ELR (cell line): ENCODE data around the gene CSNK1E.
A peak's percentile ranks its signal among the peaks of the same experiment; 100 is the strongest.

Experiments
- DNase-seq: peaks from one replicate; pipeline ENCODE4 v3.0.0-alpha.2; 2015; ENCODE audit warnings: low read depth

The CSNK1E gene

DNA sequence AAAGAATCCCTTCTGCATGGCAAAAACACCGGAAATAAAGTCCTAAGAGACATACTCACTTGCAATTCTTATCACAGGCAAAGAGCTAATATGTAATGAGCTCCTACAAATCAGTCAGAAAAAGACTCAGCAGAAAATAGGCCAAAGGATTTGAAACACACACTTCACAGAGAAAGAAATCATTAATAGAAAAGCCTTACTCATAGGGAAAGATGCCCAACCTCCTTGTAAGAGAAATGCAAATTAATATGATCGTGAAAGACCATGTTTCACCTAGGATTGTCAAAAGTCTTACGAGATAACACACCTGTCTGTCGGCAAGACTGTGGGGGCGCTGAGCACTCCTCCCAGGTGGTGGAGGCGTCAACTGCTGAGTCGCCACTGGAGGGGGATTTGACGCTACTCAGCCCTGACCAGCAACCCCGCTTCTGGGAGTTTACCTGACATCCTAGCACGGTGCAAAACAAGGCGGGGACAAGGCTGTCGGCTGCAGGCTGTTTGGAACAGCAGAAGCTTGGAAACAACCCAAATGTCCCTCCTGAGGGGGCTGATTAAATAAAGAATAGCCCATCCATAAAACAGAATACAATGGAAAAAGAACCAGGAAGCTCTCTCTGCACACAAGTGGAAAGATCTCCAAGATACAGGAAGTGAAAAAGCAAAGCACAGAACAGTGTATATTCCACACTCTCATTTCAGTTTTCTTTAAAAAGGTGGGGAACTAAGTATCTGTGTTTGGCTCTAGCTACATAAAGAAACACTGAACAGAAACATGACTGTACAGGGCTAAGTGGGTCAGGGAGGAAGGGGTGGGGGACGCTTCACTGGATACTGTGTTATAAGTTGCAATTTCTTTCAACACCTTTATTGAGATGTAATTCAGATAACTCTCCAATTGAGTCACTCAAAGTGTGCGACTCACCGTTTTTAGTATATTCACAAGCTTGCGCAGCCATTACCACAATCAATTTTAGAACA is 11.5 kb downstream of the CSNK1E start:
- peak; percentile 64 for DNase-seq

DNA sequence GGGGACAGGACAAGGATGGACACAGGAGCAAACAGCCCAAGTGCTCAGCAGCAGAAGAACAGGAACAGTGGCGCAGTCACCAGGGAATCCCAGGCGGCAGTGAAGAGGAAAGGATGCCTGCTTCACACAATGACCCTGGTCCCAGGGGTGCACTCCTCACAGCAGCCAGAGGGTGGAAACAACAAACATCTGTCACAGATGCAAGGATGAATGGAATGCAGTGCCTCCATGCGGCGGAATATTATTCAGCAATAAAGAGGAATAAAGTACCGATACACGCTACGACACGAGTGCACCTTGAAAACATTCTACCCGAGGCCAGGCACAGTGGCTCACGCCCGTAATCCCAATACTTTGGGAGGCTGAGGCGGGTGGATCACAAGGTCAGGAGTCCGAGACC is 12.7 kb downstream of the CSNK1E start:
- no peak for DNase-seq

DNA sequence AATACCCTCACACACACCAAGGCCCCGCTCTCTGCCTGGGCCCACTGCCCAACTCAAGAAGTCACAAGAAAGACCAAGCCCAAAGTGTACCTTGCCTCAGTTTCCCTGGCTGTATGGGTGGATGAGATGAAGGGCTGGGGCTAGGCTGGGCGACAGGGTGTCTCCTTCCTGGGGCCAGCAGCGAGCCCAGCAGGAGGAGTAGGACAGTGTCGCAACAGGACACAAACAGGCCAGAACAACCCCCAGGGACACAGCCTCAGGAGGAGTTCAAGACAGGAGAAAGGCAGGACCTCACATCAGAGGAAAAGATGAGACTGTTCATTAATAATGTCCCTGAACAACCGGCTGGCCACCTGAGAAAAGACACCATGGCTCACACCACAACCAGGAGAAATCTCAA is 13.3 kb downstream of the CSNK1E start:
- no peak for DNase-seq

DNA sequence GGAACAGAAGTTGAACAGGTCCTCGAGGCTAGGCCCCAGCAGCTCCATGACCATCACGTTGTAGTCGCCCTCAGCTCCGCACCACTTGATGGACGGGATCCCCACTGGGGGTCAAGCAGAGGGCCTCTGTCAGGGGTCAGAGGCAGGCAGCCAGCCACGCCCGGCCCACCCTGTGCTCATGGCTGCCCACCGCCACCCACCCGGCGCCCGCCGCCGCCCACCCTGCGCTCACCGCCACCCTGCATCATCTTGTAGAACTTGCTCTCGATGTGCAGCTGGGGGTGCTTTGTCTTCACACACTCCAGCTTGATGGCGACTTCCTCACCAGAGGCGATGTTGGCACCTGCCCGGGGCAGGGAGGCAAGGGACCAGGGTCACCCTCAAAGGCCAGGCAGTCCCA is 14.3 kb downstream of the CSNK1E start:
- DNase-seq, result no peak

GRCh38 chr22:38300946-38301345 is 16.3 kb downstream of the CSNK1E start:
- DNase-seq, result no peak

GRCh38 chr22:38300197-38300945 is 16.9 kb downstream of the CSNK1E start:
- DNase-seq, result no peak

DNA sequence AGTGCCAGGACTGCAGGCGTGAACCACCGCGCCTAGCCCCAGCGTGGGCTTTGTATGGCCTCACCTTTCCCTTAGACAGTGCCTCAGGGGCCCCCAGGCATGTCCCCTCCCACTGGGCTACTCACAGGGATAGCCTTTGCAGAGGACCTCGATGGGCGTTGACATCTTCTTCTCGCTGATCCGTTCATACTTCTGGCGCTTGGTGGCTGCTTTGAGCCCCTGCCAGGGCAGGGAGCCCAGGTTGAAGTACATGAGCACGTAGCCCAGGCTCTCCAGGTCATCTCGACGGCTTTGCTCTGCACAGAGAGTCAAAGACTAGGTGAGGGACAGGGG is 17.5 kb downstream of the CSNK1E start:
- no peak for DNase-seq

DNA sequence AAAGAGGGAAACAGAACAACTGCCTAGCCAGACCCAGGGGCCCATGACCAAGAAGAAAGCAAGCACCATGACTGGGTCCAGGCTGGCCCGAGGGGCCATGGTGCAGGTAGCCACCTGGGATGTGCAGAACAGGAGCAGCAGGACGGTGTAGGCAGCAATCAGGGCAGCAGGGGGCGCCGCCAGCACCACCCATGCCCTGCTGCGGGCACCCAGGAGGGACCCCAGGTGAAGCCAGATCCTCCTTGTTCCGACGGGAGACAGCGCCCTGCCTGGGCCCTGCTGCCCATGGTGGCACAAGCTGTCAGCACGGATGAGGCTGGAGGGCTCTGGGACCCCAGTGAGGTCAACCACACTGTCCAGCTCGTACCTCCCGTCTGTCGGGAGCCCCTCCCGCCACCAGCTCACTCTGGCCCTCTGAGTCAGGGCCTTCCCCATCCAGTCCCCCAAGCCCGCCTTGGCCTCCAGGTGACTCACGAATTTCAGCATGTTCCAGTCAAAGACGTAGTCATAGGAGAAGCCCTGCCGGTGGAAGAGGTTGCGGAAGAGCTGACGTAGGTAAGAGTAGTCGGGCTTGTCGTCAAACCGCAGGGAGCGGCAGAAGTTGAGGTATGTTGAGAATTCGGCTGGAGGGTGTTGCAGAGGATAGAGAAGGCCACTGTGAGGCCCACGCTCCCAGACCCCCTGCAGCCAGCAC is 18.8 kb downstream of the CSNK1E start:
- DNase-seq, result peak; percentile 100

GRCh38 chr22:38296372-38296771 is 20.9 kb downstream of the CSNK1E start:
- DNase-seq, result no peak

GRCh38 chr22:38295863-38296262 is 21.4 kb downstream of the CSNK1E start:
- DNase-seq, result no peak

DNA sequence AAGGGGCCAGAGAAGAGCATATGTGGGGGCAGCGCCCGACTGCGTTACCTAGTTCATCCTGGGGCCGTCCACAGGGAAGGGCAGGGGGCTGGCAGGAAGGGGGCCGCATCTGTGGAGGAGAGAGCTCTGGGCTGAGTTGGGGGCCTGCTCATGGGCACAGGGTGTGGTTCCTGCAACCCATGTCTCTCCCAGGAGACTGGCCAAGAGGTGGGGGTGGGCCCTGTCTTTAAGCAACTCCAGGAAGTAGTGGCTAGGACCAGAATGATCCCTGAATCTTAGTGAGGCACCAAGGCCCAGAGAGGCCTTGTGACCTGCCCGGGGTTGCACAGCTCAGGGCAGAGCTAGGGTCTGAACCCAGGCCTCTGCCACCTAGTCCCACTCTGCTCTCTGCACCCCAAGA is 21.9 kb downstream of the CSNK1E start:
- DNase-seq, result no peak

- no peak for DNase-seq
These were observed 23.0 kb downstream of the CSNK1E start for GRCh38 chr22:38294193-38294592.

- no peak for DNase-seq
These were observed 24.5 kb downstream of the CSNK1E start for GRCh38 chr22:38292694-38293093.

DNA sequence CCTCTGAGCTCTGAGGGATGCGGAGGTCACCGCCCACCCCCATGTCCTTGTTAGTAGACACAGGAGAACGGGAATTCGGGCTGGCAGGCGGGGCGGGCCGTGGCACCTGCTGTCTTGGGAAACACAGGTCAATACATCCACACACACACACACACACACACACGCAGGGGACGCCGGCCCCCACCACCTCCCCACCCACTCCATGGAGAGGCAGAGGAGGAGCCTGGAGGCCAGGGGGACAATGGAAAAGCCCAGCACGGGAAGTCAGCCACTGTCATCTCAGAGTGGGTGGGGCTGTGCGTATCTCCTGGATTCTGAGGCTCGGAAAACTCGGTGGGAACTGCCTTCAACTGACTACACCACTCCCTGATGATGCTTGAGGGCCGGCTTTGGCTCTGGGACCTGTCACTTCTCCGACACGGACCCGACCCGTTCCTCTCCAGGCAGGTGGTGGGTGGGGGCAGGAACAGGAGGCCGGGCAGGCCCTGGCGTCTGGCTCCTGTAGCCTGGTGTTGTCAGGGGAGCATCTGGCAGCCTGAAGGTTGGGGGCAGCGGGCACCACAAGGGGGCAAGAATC is 25.9 kb downstream of the CSNK1E start:
- DNase-seq, result no peak

DNA sequence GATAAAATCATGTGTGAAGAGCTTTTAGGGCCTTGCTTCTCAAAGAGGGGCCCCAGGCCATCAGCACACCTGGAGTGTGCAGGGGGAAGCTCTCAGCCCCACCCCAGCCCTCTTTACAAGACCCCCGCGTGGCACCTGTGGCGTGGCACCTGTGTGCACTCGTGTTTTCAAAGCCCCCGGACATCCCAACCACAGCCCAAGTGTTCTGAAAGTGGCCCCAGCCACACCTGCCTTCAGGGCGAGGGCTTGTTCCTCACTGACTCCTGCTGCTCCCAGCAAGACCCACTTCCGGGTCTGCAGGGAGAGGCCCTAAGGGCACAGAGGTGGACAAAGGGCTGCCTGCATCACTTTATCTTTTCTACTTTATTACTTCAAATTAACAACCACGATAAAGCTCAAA is 26.9 kb downstream of the CSNK1E start:
- DNase-seq, result no peak

DNA sequence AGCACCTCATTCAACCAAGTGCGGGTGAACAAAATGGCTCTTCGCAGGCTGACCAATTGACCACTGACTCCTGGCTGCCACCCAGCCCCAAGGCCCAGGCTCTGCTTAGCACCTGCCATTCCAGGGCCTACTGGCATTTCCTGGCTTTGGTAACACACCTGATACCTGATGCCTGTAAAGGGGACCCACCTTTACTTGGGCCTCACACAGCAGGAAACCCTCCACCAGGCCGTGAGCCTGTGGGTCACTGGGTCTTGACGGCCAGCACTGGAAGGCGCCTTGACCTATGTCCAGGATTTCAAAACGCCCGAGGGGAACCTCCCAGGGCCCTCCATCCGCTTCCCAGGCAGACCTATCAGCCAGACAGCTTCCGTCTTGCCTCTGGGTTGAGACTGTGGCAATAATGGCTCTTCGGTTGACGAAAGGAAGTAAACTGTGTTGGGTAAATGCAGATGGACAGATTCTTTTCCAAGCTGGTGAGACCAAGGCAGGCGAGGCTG is 27.6 kb downstream of the CSNK1E start:
- DNase-seq, result no peak

DNA sequence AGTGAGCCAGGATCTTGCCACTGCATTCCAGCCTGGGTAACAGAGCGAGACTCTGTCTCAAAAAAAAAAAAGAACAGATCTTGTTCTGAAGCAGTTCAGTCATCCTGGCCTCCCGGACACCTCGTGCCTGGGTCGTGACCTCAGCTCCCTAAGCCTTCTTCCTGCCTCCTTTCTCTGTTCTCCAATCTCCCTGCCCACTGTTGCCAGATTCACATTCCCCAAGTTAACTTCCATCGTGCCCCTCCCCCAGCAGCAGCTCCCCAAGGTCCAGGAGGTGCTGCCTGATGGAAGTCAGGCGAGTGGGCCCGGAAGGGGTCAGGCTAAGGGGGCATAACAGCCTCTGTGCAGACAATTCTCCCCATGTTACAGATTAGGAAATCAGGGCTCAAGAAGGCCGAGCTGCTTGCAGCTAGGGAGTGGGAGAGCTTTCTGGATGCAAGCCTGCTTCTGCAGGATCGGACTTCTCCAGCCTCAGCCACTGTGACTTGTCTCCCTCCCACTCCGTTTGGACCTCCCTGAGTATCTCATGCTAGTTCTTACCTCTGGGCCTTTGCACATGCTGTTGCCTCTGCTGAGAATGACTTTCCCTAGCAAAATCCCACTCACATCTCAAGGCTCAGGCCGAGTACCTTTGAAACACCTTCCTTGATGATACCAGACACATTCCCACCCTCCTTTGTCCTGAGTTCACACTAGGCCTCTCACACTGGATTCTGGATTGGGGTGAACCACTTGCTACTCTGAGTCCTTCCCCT is 30.1 kb downstream of the CSNK1E start:
- DNase-seq, result no peak

DNA sequence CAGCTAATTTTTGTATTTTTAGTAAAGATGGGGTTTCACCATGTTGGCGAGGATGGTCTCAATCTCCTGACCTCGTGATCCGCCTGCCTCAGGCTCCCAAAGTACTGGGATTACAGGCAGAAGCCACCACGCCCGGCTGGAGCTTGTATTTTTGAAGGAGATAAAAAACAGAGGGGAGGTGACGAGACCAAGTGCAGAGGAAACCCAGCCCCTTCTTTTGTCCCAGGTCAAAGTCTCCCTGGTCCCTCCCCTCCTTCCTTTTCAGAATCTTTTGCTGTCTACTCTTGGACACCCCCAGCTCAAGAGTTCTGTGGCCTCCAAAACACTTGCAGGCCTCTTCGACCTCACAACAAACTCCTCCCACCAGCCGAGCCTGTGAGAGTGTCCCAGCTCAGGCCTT is 32.2 kb downstream of the CSNK1E start:
- DNase-seq, result no peak

DNA sequence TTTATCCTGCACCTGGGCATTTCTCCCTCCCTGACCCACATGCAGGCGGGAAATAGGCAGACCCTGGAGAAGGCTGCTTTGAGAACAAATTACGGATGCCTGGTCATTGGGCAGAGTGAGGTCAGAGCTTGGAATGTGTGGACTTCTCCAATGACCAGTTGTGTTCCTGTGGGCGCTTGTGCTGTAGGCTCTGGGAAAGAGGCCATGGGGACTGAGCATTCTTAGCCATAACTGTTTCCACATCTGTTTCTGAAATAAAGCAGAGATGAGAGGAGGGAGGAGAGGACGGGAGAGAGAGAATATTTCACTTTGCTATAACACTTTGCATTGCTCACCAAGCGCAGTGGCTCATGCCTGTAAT is 33.2 kb downstream of the CSNK1E start:
- DNase-seq, result peak; percentile 78

DNA sequence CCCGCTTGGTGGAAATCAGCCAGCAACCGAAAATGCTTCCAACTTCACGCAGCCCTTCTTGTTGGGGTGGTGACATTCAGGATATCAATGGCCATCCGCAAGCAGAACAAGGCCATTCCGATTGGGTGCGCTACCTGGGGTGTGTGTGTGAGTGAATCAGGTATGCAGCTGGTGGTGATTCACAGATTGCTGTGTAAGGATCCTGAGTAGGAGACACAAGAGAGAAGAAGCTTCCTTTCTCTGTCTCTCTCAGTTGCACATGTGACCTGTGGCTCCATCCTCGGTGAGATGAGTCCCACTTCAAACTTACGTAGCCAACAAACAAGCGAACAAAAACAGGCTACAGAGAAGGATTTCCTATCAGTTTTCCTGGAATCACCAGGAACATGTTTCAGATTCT is 34.8 kb downstream of the CSNK1E start:
- no peak for DNase-seq

DNA sequence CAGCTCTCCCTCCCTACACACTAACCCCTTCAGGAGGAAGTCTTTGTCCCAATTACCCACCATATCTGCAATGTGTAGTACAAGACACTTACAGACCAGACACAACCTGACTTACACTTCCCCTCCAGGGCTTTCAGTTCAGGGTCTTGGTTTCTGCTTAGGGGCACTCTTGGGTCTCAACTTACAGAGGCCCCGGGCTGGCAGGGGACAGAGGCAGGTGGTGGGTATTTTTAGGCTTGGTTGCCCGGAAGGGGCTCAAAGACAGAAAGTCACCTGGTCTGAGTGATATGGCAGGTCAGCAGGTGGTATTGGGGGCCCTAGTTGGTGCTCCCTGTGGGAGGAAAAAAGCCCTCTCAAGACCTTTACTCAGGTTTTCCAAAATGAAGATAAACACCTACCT is 41.1 kb downstream of the CSNK1E start:
- no peak for DNase-seq
